Cerebellar nuclear complex (tissue), 1 donor: ENCODE data around the gene TECTA.

Experiments
- DNase-seq, 2 experiments: peaks; one replicate each; lab custom pipeline; 2025; lab: John Stamatoyannopoulos, UW

The TECTA gene, protein sequence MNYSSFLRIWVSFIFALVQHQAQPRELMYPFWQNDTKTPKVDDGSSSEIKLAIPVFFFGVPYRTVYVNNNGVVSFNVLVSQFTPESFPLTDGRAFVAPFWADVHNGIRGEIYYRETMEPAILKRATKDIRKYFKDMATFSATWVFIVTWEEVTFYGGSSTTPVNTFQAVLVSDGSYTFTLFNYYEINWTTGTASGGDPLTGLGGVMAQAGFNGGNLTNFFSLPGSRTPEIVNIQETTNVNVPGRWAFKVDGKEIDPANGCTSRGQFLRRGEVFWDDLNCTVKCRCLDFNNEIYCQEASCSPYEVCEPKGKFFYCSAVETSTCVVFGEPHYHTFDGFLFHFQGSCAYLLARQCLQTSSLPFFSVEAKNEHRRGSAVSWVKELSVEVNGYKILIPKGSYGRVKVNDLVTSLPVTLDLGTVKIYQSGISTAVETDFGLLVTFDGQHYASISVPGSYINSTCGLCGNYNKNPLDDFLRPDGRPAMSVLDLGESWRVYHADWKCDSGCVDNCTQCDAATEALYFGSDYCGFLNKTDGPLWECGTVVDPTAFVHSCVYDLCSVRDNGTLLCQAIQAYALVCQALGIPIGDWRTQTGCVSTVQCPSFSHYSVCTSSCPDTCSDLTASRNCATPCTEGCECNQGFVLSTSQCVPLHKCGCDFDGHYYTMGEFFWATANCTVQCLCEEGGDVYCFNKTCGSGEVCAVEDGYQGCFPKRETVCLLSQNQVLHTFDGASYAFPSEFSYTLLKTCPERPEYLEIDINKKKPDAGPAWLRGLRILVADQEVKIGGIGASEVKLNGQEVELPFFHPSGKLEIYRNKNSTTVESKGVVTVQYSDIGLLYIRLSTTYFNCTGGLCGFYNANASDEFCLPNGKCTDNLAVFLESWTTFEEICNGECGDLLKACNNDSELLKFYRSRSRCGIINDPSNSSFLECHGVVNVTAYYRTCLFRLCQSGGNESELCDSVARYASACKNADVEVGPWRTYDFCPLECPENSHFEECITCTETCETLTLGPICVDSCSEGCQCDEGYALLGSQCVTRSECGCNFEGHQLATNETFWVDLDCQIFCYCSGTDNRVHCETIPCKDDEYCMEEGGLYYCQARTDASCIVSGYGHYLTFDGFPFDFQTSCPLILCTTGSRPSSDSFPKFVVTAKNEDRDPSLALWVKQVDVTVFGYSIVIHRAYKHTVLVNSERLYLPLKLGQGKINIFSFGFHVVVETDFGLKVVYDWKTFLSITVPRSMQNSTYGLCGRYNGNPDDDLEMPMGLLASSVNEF (N-terminal part only)

DNA sequence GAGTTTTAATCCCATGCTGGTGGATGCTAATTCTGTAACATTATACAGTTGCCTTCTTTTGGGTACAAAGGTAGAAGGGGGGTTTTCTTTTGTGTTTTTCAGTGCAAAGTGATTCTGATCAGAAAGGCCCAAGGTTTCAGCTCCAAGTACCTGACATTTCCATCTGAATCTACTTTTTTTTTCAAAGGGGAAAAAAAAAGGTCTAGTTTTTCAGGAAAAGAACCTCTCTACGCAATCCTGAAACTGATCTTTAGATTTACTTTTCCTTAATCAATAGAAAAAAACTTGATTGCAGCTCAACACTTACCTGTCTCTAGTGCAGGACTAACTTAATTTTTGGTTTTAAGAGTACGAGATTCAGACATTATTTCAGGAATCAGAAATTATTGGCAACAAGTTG, at the start of gene TECTA:
TSS of gene TECTA (plus strand) at position 301 of the 400 bp plus-strand sequence. CDS start 1,423 bp downstream, outside the sequence.
- DNase-seq = no peak

DNA sequence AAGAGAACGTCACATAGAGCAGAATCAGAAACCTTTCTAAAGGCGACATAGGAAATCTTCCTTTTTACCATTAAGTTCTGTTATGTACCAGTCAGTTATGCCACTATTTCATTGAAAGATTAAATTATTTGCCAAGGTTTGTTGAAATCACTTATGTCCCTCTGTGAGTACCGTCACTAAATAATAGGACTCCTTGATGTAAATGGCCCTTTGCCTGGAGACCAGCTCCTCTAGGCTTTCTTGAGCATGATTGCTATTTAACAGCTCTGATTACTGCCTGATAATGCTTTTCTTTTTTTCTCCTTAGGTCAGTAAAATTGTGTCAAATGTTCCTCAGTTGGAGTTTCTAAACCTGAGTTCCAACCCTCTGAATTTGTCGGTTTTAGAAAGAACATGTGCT, 47.8 kb upstream of the TECTA start:
- no peak for DNase-seq

DNA sequence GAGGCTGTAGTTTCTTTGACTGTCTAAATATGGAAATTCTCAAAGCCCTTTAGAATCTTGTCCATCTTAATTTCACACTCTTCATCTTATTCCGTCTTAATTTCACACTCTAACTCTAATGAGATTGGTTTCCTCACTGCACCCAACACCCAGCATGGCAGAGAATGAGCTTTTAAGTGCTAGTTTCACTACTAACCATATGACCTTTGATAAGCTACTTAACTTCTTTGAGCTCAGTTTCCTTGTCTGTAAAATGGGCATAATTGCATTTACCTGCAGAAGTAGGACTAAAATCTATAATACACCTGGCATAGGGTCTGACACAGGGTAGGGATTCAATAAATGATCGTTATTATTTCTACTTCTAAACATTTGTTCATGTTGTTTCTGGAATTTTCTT, 46.8 kb upstream of the TECTA start:
- no peak for DNase-seq

DNA sequence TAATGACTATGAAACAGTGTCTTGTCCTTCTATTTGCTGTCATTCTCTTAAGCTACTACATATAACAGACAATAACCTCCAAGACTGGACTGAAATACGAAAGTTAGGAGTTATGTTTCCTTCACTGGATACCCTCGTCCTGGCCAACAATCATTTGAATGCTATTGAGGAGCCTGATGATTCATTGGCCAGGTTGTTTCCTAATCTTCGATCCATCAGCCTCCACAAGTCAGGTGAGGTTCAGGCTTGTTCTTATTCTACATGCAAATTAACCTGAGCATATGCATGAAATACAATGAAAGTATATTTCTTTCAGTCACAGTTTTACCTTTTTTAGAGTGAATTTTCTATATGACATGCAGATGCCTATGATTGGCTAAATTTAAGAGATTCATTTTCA, 46.0 kb upstream of the TECTA start:
- DNase-seq = no peak

DNA sequence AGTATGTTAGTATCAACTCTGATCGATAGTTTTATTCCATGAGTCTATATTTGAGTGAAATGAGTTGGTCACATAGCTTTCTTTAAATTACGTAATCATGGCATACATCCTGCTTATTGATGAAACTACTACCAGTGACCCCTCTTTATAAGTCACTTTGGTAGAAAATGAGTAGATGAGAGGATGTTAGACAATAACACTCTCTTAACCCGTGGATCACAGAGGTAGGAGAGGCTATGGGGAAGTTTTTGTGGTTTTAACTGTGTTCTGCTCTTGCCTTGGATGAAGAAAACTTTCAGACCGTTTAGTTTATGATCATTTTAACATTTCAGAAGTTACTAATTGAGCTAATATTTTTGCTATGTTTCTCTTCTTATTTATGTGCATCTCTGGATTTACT, 43.1 kb upstream of the TECTA start:
- DNase-seq = no peak

DNA sequence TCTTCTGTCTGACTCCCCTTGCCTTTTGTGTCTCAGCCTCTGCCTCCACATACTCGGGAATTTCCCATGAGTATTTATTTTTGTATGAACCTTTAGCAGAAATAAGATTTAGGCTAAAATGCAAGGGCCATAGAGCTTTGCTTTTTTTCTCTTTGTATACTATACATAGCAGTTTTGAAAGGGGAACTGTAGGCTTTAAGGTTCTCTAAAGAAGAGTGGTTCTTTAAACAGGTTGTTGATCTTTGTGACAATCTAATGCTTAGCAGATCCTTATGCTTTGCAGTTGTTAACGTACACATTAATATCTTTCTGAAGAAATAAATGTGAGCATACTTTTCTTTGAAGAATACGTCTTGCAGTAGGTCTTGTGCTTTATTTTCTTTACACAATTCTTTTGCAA, 42.1 kb upstream of the TECTA start:
- DNase-seq = no peak

DNA sequence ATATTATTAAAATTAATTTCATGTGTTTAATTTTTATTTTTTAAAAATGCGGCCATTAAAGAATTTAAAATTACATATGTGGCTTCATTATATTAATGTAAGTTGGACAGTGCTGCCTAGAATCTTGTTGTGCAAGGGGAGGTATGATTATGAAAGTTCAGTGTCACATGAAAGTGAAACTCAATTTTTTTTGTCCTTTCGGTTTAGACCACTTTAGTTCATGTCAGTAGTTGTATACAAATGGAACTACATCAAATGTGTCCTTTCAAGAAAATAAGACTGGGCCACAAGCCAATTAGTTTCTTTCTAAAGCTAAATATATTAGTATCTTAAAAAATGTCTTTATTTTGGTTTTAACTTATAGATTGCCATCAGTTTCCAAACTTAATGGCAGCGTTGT, 41.4 kb upstream of the TECTA start:
- no peak for DNase-seq

DNA sequence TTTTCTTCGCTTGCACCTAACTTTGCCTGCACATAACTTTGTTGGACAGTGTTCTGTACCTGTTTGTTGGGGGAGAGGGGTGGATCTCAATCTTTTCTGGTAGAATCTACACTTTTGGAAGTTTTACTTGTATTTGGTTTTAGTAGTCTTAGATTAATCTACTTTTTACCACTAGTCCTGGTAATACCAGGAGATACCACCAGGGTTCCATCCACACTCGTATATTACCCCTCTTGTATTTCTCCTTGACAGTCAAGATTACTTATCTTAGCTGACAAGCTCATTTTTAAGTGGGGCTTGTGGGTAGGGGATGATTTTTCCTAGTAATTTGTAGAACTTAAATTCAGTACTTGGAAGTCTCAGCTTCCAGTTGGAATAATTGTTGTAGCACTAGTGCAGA, 37.3 kb upstream of the TECTA start:
- DNase-seq = no peak

DNA sequence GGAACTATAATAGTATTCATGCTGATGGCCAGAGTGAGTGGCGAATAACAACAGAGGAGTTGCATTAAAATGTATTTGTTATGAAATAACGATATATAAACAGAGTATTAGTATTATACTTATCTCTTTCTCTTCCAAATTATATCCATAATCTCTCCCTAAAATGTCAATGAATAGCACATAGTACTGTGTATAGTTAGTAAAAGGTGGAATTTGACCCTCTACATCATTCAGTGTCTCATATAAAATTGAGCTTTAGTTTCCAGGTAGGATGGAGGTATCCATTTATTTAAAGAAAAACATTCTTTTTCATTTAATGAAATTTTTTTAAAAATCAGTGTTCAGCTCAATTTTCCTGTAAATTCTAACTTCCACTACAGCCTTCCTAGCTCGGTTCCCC, 34.4 kb upstream of the TECTA start:
- no peak for DNase-seq

DNA sequence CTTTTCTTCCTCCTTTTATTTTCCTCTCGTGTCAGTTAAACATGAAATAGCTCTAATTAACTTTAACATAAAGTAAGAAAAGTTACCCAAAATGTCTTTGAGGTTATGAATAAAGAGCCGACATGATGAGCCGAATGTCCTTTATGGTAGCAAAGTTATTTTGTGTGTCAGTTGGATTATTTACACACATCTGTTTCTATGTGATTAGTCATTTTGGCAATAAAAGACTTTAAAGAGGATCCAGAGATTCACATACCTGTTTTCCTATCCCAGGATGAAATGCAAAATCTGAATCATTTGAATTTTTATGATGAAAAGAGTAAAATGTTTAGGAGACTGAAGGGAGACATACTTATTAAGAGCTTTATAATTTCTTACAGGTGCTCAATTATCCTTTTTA, 34.0 kb upstream of the TECTA start:
- no peak for DNase-seq

DNA sequence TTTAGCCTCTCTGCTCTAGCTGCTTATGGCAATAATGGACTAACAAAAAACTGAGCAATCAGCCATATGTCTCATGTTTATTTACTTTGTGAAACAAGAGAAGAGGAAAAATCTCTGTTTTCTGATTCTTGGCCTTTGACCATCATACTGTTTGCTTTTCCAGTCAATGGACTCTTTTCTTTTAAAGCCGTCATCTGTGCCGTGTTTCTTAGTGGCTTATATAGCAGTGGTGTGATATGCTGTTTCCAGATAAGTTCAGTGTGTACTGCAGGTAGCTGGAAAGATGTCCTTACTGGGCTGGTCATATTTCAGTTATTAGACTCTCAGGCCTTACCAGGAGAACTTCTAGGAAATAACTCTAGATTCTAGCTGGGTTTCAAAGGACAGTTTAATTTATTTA, 33.6 kb upstream of the TECTA start:
- DNase-seq = no peak

DNA sequence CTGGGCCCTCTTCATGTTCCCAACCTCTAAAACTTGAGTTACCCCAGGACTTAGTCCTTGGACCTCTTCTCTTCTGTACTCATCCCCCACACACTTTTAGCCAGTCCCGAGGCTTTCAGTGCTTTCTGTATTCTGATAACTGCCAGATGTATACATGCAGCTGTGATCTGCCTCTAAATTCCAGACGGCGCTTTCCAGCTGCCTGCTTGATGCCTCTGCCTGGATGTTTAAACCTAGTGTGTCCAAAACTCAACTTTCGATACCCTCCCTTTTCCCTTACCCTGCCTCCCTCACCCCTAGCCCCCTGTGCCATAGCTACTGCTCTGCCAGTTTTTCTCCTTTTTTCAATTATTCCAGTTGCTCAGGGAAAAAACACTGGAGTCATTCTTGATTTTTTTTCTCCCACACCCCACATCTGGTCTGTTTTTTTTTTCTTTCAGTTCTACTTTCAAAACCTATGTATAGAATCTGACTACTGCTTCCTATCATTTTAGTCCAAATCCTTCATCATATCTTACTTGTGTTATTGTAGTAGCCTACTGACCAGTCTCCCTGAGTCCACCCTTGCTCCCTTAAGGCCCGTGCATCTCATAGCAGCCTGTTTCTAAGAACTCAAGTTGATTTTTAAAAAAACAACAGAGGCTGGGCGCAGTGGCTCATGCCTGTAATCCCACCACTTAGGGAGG, 32.9 kb upstream of the TECTA start:
- DNase-seq = no peak

DNA sequence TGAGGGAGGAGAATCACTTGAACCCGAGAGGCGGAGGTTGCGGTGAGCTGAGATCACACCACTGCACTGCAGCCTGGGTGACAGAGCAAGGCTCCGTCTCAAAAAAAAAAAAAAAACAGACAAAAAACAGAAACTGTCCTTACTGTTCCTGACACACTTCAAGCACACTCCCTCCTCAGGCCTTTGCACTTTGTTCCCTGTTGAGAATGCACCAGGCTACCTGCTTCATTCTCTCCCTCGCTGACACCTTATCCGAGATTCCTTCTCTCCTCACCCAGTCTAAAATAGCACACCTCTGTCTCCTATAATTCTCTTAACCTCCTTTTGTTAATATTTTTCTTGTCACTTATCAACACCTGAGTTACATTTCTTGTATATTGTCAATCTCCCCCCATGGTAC, 32.3 kb upstream of the TECTA start:
- no peak for DNase-seq

DNA sequence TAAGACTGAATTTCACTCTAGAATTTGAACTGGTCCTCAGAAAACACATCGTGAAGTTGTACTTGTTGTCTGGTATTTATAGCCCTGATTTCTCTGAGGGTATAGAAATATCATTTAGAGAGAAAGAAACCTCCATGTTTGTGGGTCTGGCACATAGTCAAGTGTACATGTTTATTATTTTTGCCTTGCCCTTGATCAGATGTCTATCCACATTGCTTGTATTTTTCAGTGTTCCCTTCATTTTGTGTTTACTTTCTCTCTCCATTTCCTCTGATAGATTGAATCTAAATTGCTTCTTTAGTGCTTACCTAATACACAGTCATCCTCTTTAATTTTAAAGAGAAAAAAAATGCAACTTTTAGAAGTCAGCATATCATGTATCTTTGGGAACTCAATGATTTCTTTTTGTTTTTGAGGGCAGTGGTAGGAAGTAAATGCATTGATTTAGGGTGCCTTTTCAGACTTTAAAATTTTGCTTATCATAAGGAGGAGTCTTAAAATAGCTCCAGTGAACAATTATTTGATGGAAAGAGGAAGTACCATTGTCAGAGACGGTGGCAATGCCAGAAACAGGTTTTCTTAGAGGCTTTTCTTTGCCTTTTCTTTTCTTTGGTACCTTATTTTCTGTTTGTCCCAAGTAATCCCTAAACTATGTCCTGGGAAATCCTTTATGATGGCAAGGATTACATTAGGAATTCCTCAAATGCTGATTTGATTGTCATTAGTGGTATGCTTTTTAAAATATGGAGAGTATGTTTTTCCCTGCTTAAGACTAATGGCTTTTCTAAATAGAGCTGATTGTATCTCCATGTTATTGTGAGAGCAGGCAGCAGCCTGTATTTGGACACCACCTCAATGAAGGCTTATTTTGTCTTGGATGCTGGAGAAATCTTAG, 29.8 kb upstream of the TECTA start:
- DNase-seq = no peak

DNA sequence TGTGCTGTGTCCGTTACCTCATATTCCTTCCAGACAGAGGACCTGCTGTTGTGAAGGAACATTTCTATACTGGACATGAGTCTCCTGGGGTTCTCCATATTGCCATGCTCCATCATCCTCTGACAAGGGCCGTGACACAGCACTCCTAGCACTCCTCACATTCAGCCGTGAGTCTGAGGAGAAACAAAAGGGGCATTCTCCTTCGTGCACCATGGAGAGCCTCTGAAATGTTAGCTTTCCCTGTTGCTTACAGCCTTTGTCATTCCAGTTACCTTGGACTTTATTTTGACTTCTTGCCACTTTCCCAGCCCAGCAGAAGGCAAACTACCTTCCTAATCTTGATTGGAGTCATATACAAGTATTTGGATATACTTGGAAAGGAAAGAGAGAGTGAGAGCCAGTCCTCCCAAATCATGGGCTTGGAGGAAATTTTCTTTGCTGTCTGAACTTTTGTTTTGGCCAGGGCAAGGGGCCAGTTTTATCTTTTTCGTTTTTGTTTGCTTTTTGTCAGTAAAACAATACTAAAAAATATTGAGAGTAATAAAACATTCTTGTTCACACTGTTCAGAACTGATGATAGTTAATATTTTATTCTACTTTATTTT, 29.1 kb upstream of the TECTA start:
- DNase-seq = no peak

DNA sequence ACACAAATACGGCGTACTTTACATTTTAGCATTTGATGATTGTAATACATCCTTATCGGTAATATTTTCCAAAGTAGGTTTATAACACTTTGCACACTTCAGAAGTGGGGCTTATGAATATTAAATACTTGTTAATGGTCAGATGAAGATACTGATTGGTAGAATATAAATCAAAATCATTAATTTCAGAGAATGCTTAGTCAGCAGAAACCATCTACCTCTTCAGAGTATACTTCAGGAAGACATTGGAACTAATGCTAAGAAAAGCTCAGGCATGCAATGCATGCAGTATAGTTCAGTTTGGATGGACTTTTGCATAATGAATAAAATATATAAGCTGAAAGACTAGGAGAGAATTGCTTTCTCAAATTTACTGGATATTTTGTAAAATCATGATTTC, 19.7 kb upstream of the TECTA start:
- no peak for DNase-seq

DNA sequence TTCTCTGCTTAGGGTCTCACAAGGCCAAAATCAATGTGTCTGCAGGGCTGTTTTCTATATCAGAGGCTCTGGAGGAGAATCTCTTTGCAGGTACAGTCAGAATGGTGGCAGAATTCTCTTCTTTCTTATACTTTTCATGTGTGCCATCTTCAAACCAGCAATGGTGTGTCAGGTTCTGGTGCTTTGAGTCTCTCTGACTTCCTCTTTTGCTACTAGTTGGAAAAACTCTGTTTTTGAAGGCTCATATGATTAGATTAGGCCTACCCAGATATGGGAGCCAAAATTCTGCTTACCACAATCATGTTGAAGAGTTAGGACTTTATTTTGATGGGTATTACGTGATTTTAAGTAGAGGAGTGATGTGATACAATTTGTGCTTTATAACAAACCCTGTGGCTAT, 18.8 kb upstream of the TECTA start:
- no peak for DNase-seq

DNA sequence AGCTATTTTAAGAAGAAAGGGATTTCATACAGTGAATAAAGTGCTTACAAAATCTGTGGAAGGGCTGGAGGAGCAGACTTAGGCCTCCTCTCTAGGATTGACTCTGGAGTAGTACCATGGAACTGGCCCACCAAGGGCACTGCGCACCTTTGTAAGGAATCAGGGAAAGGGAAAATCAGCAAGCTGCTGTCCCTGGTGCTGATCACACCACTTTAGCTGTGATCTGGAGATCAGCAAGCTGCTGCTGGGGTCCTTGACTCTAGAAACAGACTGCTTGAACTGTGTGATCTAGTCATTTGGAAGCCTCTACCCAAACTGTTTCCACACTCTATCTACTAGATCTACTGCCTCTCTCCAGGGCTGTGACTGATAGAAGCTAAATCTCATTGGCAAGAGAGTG, 18.4 kb upstream of the TECTA start:
- DNase-seq = no peak

DNA sequence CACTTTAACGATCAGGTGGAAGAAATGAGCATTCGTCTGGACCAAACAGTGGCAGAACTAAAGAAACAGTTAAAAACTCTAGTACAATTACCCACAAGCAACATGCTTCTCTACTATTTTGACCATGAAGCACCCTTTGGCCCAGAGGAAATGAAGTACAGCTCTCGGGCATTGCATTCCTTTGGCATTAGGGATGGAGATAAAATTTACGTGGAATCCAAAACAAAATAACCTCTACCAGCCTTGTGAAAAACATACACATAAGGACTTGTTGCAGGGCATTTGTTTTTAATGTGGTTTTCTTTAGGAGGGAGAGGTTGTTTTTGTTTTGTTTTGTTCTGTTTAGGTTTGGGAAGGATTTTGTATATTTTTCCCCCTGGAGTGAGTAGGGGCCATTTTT, 14.2 kb upstream of the TECTA start:
- DNase-seq = no peak

DNA sequence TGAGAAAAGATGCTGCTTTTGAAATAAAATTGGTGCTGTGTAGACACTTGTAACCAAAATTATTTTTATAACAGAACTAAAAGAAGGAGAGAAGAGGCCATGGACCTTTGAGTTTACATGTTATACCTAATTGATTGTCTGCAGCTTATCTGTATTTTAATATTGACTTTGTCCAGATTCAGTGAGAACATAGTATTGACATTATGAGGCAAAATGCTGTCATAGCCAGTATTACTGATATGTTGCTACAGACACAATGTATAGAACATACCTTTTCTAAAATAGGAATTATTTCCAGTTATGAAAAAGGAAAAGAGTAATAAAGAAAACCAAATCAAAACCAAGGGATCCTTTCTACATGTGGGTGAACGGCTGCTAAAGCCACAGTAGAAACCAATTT, 11.5 kb upstream of the TECTA start:
- no peak for DNase-seq
